HUES64 (cell line): ENCODE results near the gene CHST12.

ENCODE experiments used
- H3K27ac ChIP-seq: 2 replicates; pipeline ENCODE4 v1.7.0; 2013; ENCODE audit warnings: low read depth, low read length, inconsistent platforms
- H3K27me3 ChIP-seq: 2 replicates; pipeline ENCODE4 v1.6.1; 2013; ENCODE audit warnings: mild to moderate bottlenecking, low read length; ENCODE audit not compliant: insufficient read depth
- H3K36me3 ChIP-seq: 2 replicates; pipeline ENCODE4 v1.6.1; 2013; ENCODE audit warnings: mild to moderate bottlenecking, low read length; ENCODE audit not compliant: insufficient read depth
- H3K4me1 ChIP-seq: 2 replicates; pipeline ENCODE4 v1.6.1; 2013; ENCODE audit warnings: mild to moderate bottlenecking, low read length, moderate library complexity; ENCODE audit not compliant: insufficient read depth
- H3K4me3 ChIP-seq: 2 replicates; pipeline ENCODE4 v1.5.1; 2013; ENCODE audit warnings: mild to moderate bottlenecking, low read length, moderate library complexity
- H3K9ac ChIP-seq: 2 replicates; pipeline ENCODE4 v1.6.1; 2013; ENCODE audit warnings: mild to moderate bottlenecking, low read depth, low read length
- H3K9me3 ChIP-seq: 2 replicates; pipeline ENCODE4 v1.6.1; 2013; ENCODE audit warnings: low read depth, low read length; ENCODE audit not compliant: insufficient read depth
- WGBS: fragments of 150-250, 120-280 bp; methylation state at CpG from one replicate; pipeline ENCODE4 v1.1.7; 2013; ENCODE audit warnings: missing lambda C conversion rate; 5-methylcytosine and 5-hydroxymethylcytosine counted together

CHST12 gene

DNA sequence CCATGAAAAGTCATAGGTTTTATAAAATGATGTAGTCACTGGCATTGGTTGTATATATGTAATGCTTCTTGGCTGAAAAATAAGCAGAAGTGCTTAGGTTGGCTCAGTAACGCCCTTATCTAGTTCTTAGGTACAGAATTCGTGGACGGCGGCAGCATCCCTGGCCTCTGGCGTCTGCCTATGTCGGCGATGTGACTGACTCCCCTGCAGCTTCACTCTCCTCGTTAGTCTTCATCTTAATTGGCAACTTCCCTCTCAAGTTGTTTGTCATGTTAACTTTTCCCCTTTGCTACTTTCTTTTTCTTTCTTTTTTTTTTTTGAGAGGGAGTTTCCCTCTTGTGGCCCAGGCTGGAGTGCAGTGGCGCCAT, 18.5 kb downstream of the CHST12 start:
- Histone ChIP-seq H3K9me3 (no peaks in the 10 kb centered on the region), H3K27ac (no peak overlapping the region), H3K4me1 (peaks cover 8% of the 10 kb centered on the region; the same call in 1 of the 2 replicates), H3K9ac (no peak overlapping the region), H3K36me3 (no peaks in the 10 kb centered on the region), H3K27me3 (no peaks in the 10 kb centered on the region), H3K4me3 (no peak overlapping the region)
- WGBS = 85% methylated on average over 9 of the region's 9 CpGs

- Histone ChIP-seq H3K4me3 (no peak overlapping the region), H3K36me3 (no peaks in the 10 kb centered on the region), H3K9ac (no peak overlapping the region), H3K27me3 (no peaks in the 10 kb centered on the region), H3K4me1 (peaks cover 8% of the 10 kb centered on the region; the same call in 1 of the 2 replicates), H3K9me3 (no peaks in the 10 kb centered on the region), H3K27ac (no peak overlapping the region)
- WGBS = 85% methylated on average over 9 of the region's 10 CpGs
Measured at GRCh38 chr7:2425749-2426148, 22.3 kb downstream of the CHST12 start.

GRCh38 chr7:2431260-2431867, 28.0 kb downstream of the CHST12 start:
- 76% methylated on average over 1 of the region's 3 CpGs for WGBS
- Histone ChIP-seq H3K27me3 (no peaks in the 10 kb centered on the region), H3K9ac (no peak overlapping the region), H3K4me3 (no peak overlapping the region), H3K27ac (no peak overlapping the region), H3K4me1 (no peaks in the 10 kb centered on the region), H3K9me3 (no peaks in the 10 kb centered on the region; the same call in 1 of the 2 replicates), H3K36me3 (peaks cover 19% of the 10 kb centered on the region)

DNA sequence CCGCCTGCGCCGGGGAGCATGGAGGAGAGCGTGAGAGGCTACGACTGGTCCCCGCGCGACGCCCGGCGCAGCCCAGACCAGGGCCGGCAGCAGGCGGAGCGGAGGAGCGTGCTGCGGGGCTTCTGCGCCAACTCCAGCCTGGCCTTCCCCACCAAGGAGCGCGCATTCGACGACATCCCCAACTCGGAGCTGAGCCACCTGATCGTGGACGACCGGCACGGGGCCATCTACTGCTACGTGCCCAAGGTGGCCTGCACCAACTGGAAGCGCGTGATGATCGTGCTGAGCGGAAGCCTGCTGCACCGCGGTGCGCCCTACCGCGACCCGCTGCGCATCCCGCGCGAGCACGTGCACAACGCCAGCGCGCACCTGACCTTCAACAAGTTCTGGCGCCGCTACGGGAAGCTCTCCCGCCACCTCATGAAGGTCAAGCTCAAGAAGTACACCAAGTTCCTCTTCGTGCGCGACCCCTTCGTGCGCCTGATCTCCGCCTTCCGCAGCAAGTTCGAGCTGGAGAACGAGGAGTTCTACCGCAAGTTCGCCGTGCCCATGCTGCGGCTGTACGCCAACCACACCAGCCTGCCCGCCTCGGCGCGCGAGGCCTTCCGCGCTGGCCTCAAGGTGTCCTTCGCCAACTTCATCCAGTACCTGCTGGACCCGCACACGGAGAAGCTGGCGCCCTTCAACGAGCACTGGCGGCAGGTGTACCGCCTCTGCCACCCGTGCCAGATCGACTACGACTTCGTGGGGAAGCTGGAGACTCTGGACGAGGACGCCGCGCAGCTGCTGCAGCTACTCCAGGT, 29.7 kb downstream of the CHST12 start:
- H3K27ac ChIP-seq = no peak overlapping the region
- WGBS = 97% methylated on average over 85 of the region's 85 CpGs
- H3K4me1 ChIP-seq = no peaks in the 10 kb centered on the region
- H3K27me3 ChIP-seq = no peaks in the 10 kb centered on the region
- H3K4me3 ChIP-seq = no peak overlapping the region
- no peaks in the 10 kb centered on the region; the same call in 1 of the 2 replicates for H3K9me3 ChIP-seq
- H3K36me3 ChIP-seq = peaks cover 19% of the 10 kb centered on the region
- no peak overlapping the region; the same call in 1 of the 2 replicates for H3K9ac ChIP-seq

DNA sequence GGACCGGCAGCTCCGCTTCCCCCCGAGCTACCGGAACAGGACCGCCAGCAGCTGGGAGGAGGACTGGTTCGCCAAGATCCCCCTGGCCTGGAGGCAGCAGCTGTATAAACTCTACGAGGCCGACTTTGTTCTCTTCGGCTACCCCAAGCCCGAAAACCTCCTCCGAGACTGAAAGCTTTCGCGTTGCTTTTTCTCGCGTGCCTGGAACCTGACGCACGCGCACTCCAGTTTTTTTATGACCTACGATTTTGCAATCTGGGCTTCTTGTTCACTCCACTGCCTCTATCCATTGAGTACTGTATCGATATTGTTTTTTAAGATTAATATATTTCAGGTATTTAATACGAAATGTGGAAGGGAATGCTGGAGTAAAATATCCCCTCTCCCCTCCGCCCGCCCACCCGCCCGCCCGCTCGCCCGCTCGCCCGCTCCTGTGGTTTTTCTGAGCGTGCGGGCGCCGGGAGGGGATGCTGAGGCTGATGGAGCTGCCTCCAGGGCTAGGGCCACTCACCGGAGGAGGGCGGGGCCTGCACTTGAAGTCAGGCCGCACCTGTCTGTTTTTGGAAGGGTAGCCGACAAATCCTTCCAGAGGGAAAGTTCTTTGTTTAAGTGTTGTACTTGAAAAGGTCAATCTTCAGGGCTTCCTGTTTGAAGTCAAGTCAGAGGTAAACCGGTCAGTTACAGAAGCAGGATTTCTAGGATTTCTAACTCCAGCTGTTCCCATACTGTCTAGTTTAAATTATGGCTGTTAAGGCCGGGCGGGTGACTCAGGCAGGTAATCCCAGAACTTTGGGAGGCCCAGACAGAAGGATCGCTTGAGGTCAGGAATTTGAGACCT, 30.5 kb downstream of the CHST12 start:
- Histone ChIP-seq H3K9ac (no peak overlapping the region), H3K4me3 (no peak overlapping the region), H3K4me1 (no peaks in the 10 kb centered on the region), H3K36me3 (peaks cover 19% of the 10 kb centered on the region), H3K9me3 (no peaks in the 10 kb centered on the region; the same call in 1 of the 2 replicates), H3K27ac (no peak overlapping the region), H3K27me3 (no peaks in the 10 kb centered on the region)
- 97% methylated on average over 41 of the region's 42 CpGs for WGBS

DNA sequence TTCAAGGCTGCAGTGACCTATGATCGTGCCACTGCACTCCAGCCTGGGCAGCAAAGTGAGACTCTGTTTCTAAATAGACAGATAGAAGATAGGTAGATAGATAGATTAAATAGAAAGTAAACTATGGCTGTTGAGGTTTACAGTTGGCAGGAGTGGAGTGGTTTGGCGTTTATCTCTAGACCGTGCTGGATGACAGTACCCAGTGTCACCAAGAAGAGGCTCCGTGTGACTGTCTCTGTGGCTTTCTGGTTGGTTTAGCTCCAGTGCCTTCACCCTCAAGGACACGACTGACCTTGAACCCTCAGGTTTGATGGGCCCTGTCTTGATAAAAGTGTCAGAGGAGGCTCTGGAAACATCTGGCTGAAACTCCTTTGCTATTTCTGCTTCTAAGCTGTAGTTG, 31.7 kb downstream of the CHST12 start:
- Histone ChIP-seq H3K36me3 (peaks cover 19% of the 10 kb centered on the region), H3K9me3 (no peaks in the 10 kb centered on the region; the same call in 1 of the 2 replicates), H3K9ac (no peak overlapping the region), H3K27ac (no peak overlapping the region), H3K27me3 (no peaks in the 10 kb centered on the region), H3K4me3 (no peak overlapping the region), H3K4me1 (no peaks in the 10 kb centered on the region)
- 94% methylated on average over 5 of the region's 5 CpGs for WGBS

DNA sequence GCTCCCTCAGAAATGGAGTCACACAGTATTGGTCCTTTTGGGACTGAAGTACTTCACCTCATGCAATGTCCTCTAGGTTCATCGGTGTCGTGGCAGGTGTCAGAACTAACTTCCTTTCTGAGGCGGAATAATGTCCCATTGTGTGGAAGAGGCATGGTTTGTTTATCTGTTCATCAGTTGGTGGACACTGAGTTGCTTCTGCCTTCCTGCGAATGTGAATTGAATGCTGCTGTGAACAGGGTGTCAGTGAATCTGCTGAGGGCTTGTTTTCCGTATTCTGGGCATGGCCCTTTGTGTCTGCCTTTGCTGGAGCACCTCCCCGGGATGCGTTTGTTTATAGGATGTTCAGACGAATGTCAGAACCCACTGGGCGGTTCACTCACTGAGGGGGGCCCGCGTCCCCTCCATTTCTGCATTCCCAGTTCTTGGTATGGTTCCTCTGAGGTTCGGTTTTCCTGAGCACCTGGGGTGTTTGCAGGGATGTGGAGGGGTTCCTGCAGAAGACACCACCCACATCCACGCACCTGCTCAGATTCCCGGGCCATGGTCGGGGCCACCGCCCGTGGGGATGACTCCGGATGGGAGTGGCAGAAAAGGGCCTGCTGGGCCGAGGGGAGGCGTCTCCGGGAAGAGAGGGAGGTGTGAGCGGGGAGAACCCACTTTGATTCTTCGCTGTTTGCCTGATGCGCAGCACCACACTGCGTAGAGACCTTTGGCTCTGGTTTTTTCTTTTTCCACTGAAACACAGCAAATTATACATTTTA, 33.1 kb downstream of the CHST12 start:
- H3K27me3 ChIP-seq = no peaks in the 10 kb centered on the region
- H3K4me3 ChIP-seq = no peak overlapping the region
- 94% methylated on average over 25 of the region's 25 CpGs for WGBS
- peaks cover 19% of the 10 kb centered on the region for H3K36me3 ChIP-seq
- no peaks in the 10 kb centered on the region for H3K4me1 ChIP-seq
- H3K9ac ChIP-seq = no peak overlapping the region
- H3K27ac ChIP-seq = no peak overlapping the region
- H3K9me3 ChIP-seq = no peaks in the 10 kb centered on the region

GRCh38 chr7:2437136-2437535, 33.7 kb downstream of the CHST12 start:
- Histone ChIP-seq H3K9ac (no peak overlapping the region), H3K27me3 (no peaks in the 10 kb centered on the region), H3K27ac (no peak overlapping the region), H3K4me3 (no peak overlapping the region), H3K9me3 (no peaks in the 10 kb centered on the region), H3K4me1 (no peaks in the 10 kb centered on the region), H3K36me3 (peaks cover 19% of the 10 kb centered on the region)
- 94% methylated on average over 9 of the region's 9 CpGs for WGBS

DNA sequence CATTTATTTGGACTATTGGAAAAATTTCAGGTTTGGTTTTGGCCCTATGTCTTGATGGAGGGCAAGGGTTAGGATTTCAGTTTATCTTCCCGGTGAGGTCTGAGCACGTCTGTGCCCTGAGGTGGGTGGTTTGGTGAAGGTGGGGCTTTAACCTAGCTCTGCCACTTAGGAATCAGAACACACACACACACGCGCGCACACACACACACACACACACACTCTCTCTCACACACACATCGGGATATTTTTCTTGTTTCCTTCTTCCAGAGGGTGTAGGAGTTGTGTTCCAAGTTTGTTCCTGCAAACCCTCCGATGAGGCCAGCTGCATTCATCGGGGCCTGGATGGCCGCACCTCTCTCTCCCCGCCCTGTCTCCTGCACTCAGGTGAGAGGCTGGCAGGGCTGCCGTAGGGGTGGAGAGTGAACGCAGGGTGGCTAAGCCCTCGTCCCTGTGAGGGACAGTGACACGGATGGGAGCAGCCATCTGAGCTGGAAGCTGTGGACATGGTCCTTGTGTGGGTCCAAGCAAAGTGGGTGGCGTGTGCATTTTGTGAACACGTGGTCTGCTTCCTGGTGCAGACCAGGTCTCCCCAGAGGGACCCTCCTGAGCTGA, 34.2 kb downstream of the CHST12 start:
- Histone ChIP-seq H3K36me3 (peaks cover 19% of the 10 kb centered on the region), H3K9ac (no peak overlapping the region), H3K27ac (no peak overlapping the region), H3K27me3 (no peaks in the 10 kb centered on the region), H3K9me3 (no peaks in the 10 kb centered on the region), H3K4me3 (no peak overlapping the region), H3K4me1 (no peaks in the 10 kb centered on the region)
- 97% methylated on average over 11 of the region's 16 CpGs for WGBS

DNA sequence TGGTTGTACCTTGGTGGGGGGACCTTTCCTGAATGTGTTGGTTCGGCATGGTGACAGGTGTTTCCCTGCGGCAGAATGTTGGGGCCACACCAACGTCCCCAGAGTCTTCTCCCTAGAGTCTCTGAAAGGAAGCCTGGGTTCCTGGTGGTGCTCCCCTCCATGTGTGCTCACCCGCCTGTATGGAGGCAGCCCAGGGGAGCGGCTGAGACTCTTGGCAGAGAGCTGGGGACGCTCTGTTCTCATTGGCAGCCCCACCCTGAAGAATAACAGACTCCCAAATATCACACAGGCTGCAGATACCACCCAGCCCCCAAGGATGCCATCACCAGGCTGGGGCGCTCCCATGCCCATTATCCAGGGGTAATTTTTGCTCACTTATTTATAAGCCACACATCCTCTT, 34.8 kb downstream of the CHST12 start:
- 93% methylated on average over 7 of the region's 7 CpGs for WGBS
- Histone ChIP-seq H3K4me3 (no peak overlapping the region), H3K4me1 (no peaks in the 10 kb centered on the region), H3K9me3 (no peaks in the 10 kb centered on the region), H3K27ac (no peak overlapping the region), H3K27me3 (no peaks in the 10 kb centered on the region), H3K9ac (no peak overlapping the region), H3K36me3 (peaks cover 16% of the 10 kb centered on the region)
